Measurements from ENCODE around the gene TSPAN14. TPM values are rescaled to one million over a fixed set of nuclear protein-coding genes. Genes with fewer than 3 reads are reported as not detected.

TSPAN14 gene
- total and polyA plus RNA-seq, 2 of the 13 experiments (the other 11 are each of a cell fraction or from before 2014, with no cell fraction given): 24.1 to 80.6 TPM

GRCh38 chr10:80458638-80459037, 4.5 kb downstream of the TSPAN14 start:
- FAIRE-seq (no peak), ATAC-seq (no peak), DNase-seq (ENCODE audit: low spot score) (no peak)
- Histone ChIP-seq H3K9me3 (ENCODE audit: low read length) (no peaks in the 10 kb centered on the region), H3K27ac (ENCODE audit: extremely low read length, insufficient read depth, low read length) (no peak overlapping the region), H3K4me3 (replicated peaks in 1 of 3; ENCODE audit: insufficient read depth in 1 of 3, low read depth in 2 of 3, low read length in 3 of 3) (no peak overlapping the region), H3K4me2 (ENCODE audit: low read depth, low read length) (peak overlapping the region; percentile 54), H3K4me1 (ENCODE audit: insufficient read depth, low read length) (peaks cover 85% of the 10 kb centered on the region), H2AFZ (ENCODE audit: low read length) (no peak overlapping the region), H4K20me1 (ENCODE audit: insufficient read depth, low read length) (peaks cover 33% of the 10 kb centered on the region), H3K9ac (ENCODE audit: insufficient read depth, low read depth, low read length) (peak overlapping the region; percentile 33; the same call in 1 of the 2 replicates), H3K79me2 (ENCODE audit: insufficient read depth, low read length) (peaks cover 91% of the 10 kb centered on the region), H3K36me3 (replicated peaks in 1 of 2; ENCODE audit: control insufficient read depth in 1 of 2, insufficient read depth in 2 of 2, low read length in 2 of 2) (peaks cover 2 to 3% of the 10 kb centered on the region in 2 experiments; a peak in 3 of 5 replicates), H3K27me3 (ENCODE audit: control insufficient read depth in 1 of 2, insufficient read depth in 2 of 2, low read length in 2 of 2) (no peaks in the 10 kb centered on the region; a peak in 1 of 5 replicates)
- in situ Hi-C loops (cut with HindIII; ENCODE audit: extremely low pct_ligation_motif_present, low pct_unique_long_range_greater_than_20kb): loop anchor here (5.0 kb wide), 1 partner anchor 44 kb away; no protein-coding TSS in a partner anchor
- BruUV-seq (replicated peaks): no TSS peak
- POLR2A ChIA-PET: interaction anchor here (2.0 kb wide), 1 partner anchor 47 kb away, joined by 9 read pairs; no protein-coding TSS in a partner anchor
- intact Hi-C loops (cut with micrococcal nuclease; ENCODE audit: unreplicated experiment): no loop called here
- CTCF ChIA-PET (ENCODE audit: low intra/inter-chr PET ratio, low total read pairs): no interaction called here
- no peak for TF ChIP-seq ZNF124 (CRISPR knock-in tag; IDR thresholded peaks at IDR 0.05)
- TF ChIP-seq, protein P1, sequence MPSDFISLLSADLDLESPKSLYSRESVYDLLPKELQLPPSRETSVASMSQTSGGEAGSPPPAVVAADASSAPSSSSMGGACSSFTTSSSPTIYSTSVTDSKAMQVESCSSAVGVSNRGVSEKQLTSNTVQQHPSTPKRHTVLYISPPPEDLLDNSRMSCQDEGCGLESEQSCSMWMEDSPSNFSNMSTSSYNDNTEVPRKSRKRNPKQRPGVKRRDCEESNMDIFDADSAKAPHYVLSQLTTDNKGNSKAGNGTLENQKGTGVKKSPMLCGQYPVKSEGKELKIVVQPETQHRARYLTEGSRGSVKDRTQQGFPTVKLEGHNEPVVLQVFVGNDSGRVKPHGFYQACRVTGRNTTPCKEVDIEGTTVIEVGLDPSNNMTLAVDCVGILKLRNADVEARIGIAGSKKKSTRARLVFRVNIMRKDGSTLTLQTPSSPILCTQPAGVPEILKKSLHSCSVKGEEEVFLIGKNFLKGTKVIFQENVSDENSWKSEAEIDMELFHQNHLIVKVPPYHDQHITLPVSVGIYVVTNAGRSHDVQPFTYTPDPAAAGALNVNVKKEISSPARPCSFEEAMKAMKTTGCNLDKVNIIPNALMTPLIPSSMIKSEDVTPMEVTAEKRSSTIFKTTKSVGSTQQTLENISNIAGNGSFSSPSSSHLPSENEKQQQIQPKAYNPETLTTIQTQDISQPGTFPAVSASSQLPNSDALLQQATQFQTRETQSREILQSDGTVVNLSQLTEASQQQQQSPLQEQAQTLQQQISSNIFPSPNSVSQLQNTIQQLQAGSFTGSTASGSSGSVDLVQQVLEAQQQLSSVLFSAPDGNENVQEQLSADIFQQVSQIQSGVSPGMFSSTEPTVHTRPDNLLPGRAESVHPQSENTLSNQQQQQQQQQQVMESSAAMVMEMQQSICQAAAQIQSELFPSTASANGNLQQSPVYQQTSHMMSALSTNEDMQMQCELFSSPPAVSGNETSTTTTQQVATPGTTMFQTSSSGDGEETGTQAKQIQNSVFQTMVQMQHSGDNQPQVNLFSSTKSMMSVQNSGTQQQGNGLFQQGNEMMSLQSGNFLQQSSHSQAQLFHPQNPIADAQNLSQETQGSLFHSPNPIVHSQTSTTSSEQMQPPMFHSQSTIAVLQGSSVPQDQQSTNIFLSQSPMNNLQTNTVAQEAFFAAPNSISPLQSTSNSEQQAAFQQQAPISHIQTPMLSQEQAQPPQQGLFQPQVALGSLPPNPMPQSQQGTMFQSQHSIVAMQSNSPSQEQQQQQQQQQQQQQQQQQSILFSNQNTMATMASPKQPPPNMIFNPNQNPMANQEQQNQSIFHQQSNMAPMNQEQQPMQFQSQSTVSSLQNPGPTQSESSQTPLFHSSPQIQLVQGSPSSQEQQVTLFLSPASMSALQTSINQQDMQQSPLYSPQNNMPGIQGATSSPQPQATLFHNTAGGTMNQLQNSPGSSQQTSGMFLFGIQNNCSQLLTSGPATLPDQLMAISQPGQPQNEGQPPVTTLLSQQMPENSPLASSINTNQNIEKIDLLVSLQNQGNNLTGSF (CRISPR knock-in tag; IDR thresholded peaks at IDR 0.05): no peak
- no peak for TF ChIP-seq SMARCE1 (IDR thresholded peaks at IDR 0.05; ENCODE audit: borderline replicate concordance)
- TF ChIP-seq MED8 (CRISPR knock-in tag; IDR thresholded peaks at IDR 0.05; ENCODE audit: insufficient replicate concordance): no peak
- no peak for TF ChIP-seq FIP1L1 (IDR thresholded peaks at IDR 0.05; ENCODE audit: borderline replicate concordance, insufficient read depth, low read depth, low read length)
- TF ChIP-seq SKI (IDR thresholded peaks at IDR 0.05; ENCODE audit: partially characterized antibody): no peak
- no peak for TF ChIP-seq NR2F2 (IDR thresholded peaks at IDR 0.05; ENCODE audit: borderline replicate concordance, low read depth)
- TF ChIP-seq GATA4 (IDR thresholded peaks at IDR 0.05; ENCODE audit: borderline replicate concordance, low read depth): no peak
- TF ChIP-seq ZNF275 (CRISPR knock-in tag; IDR thresholded peaks at IDR 0.05; ENCODE audit: borderline replicate concordance): no peak
- no peak for TF ChIP-seq KAT8 (CRISPR knock-in tag; IDR thresholded peaks at IDR 0.05)
- TF ChIP-seq MYC (CRISPR knock-in tag; IDR thresholded peaks at IDR 0.05; ENCODE audit: borderline replicate concordance): no peak
- TF ChIP-seq ZSCAN21 (CRISPR knock-in tag; IDR thresholded peaks at IDR 0.05; ENCODE audit: borderline replicate concordance): no peak
- 76% methylated on average over 6 of the region's 6 CpGs for WGBS (ENCODE audit: low lambda C conversion rate)
